Measurements from ENCODE around the gene HTR1D. TPM values are rescaled to one million over a fixed set of nuclear protein-coding genes. Genes with fewer than 3 reads are reported as not detected.
"Not testable (repeated sequence)": the region's sequence is repeated elsewhere in the genome, so short reads cannot be mapped to it uniquely, and the experiment has no call there.

The HTR1D gene
- total and polyA plus RNA-seq, 10 donors = 0.13 TPM; not detected in 9

DNA sequence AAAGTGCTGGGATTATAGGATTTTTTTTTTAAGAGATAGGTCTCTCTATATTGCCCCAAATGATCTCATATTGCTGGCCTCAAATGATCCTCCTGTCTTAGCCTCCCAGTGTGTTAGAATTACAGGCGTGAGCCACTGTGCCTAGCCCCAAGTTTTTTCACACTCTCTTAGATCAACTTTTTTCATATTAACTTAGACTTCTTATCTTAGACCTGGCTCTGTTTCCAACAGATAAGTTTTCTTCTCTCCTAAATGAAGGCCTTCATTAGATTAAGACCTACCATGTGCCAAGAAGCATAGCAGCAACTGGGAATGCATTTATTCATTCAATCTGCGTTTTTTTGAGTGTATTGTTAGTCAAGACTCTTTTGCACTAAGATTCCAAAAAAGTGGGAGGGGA lies 20.2 kb upstream of the HTR1D start:
- DNase-seq = no peak
- no peaks in the 10 kb centered on the region for H3K9me3 ChIP-seq
- H3K27ac ChIP-seq = no peak overlapping the region
- no peak overlapping the region for H3K4me3 ChIP-seq
- intact Hi-C loops (cut with DNase I; ENCODE audit: low total_unique reads) = no loop called here
- 86 to 96% (median 92%) methylated on average over 2 of the region's 2 CpGs for WGBS, 5 donors
- H3K4me1 ChIP-seq = no peaks in the 10 kb centered on the region
- peaks cover 0 to 11% (median 0%) of the 10 kb centered on the region in 7 donors for H3K27me3 ChIP-seq (replicated peaks in 1 of 7)
- no peaks in the 10 kb centered on the region for H3K36me3 ChIP-seq
- TF ChIP-seq POLR2AphosphoS5 (IDR thresholded peaks at IDR 0.05) (no peak), POLR2A (IDR thresholded peaks at IDR 0.05) (no peak)
- TF ChIP-seq, protein P1, sequence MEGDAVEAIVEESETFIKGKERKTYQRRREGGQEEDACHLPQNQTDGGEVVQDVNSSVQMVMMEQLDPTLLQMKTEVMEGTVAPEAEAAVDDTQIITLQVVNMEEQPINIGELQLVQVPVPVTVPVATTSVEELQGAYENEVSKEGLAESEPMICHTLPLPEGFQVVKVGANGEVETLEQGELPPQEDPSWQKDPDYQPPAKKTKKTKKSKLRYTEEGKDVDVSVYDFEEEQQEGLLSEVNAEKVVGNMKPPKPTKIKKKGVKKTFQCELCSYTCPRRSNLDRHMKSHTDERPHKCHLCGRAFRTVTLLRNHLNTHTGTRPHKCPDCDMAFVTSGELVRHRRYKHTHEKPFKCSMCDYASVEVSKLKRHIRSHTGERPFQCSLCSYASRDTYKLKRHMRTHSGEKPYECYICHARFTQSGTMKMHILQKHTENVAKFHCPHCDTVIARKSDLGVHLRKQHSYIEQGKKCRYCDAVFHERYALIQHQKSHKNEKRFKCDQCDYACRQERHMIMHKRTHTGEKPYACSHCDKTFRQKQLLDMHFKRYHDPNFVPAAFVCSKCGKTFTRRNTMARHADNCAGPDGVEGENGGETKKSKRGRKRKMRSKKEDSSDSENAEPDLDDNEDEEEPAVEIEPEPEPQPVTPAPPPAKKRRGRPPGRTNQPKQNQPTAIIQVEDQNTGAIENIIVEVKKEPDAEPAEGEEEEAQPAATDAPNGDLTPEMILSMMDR (IDR thresholded peaks at IDR 0.05 in 8 of 11, conservative IDR thresholded peaks at IDR 0.05 in 3 of 11) = no peak

DNA sequence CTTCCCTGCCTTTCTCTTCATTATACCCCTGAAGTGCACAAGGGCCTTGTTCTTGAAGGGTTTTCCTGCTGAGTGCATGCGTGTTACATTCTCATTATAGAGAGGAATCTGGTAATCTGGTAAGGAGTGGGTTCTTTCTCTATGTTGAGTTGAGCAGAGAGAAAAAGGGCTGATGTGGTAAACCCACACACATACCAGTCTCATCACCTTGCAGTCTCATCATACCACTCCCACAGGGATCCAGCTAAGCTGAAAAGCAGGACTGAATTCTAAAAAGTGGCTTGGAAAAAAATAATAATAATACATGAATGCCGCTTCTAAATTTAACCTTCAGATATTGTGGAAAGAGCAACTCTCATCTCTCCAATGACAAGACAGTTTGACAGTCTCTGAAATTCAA lies 10.5 kb upstream of the HTR1D start:
- WGBS, 5 donors = 78 to 89% (median 86%) methylated on average over 2 of the region's 2 CpGs
- TF ChIP-seq POLR2A (IDR thresholded peaks at IDR 0.05) (no peak), POLR2AphosphoS5 (IDR thresholded peaks at IDR 0.05) (no peak)
- TF ChIP-seq, protein P1 (IDR thresholded peaks at IDR 0.05 in 8 of 11, conservative IDR thresholded peaks at IDR 0.05 in 3 of 11) = no peak
- Histone ChIP-seq H3K27me3 (replicated peaks in 1 of 7) (peaks cover 0 to 7% (median 0%) of the 10 kb centered on the region in 7 donors), H3K9me3 (peaks cover 0 to 11% (median 1%) of the 10 kb centered on the region in 8 donors), H3K4me1 (peaks cover 0 to 14% (median 5%) of the 10 kb centered on the region in 6 donors), H3K36me3 (no peaks in the 10 kb centered on the region), H3K27ac (no peak overlapping the region), H3K4me3 (no peak overlapping the region)
- intact Hi-C loops (cut with DNase I; ENCODE audit: low total_unique reads) = no loop called here
- DNase-seq = no peak

DNA sequence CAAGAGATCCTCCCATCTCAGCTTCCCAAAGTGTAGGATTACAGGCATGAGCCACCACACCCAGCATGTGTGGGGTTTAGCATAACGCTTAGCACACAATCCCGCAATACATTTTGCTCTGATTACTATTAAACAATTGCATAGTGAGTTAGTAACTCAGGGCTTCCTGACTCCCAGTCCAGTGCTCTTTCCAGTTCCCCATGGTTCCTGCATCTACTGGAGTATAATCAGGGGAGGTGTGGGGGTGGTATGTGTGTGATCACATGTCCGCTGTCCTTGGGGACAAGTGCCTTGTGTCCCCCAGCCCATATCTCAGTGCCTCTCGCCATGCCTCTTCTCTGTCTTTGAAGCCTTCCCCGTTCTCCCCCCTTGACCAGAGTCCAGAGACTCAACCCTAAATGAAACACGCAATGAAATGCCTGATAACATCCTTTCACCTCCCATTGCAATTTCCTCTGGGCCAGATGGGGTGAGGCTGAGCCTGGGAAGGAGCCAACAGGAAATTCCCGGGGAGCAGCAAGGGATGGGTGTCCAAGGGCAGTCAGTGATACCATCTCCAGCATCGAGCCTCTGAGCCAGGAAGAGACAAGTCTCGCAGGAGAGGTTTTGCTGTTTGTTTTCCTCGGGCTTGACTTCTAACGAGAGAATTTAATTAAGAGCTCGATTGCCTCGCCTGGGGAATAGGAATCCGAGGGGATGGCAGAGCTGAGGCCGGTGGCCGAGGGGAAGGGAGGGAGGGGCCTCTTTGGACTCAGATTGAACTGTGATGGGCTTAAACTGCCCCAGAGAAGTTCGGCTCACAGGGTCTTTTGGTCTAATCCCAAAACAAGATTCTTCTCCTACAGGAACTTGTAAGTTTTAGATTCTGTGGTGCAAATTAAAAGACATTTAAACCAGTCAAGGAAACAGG lies 7.7 kb upstream of the HTR1D start:
- H3K4me3 ChIP-seq = peak overlapping the region in 1 of 8 donors; percentile 2
- intact Hi-C loops (cut with DNase I; ENCODE audit: low total_unique reads) = no loop called here
- no peak for DNase-seq
- peaks cover 0 to 10% (median 0%) of the 10 kb centered on the region in 7 donors for H3K27me3 ChIP-seq (replicated peaks in 1 of 7)
- 36 to 50% (median 45%) methylated on average over 17 of the region's 17 CpGs for WGBS, 5 donors
- H3K36me3 ChIP-seq = no peaks in the 10 kb centered on the region
- peaks cover 0 to 14% (median 5%) of the 10 kb centered on the region in 6 donors for H3K4me1 ChIP-seq
- peak overlapping the region in 2 of 8 donors; percentile 9 to 62 for H3K27ac ChIP-seq
- peaks cover 0 to 11% (median 1%) of the 10 kb centered on the region in 8 donors for H3K9me3 ChIP-seq
- TF ChIP-seq, protein P1 (IDR thresholded peaks at IDR 0.05 in 8 of 11, conservative IDR thresholded peaks at IDR 0.05 in 3 of 11) = no peak
- TF ChIP-seq POLR2A (IDR thresholded peaks at IDR 0.05) = no peak
- peak in 2 of 3 donors; percentile 28 to 47 for TF ChIP-seq POLR2AphosphoS5 (IDR thresholded peaks at IDR 0.05)

DNA sequence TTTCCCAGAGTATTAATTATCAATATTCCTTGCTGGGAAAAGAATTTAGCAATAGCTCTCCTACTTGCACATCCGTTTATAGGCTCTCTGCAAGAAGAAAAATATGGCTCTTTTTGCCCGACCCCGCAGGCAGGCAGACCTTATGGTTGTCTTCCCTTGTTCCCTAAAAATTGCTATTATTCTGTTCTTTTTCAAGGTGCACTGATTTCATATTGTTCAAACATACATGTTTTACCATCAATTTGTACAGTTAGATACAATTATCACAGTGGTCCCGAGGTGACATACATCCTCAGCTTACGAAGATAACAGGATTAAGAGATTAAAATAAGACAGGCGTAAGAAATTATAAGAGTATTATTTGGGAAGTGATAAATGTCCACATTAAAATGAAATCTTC lies 6.7 kb upstream of the HTR1D start:
- DNase-seq; H3K36me3 ChIP-seq; H3K4me3 ChIP-seq; intact Hi-C loops (cut with DNase I; ENCODE audit: low total_unique reads); H3K27ac ChIP-seq: not testable (repeated sequence)
- 77 to 82% (median 79%) methylated on average over 6 of the region's 6 CpGs for WGBS, 5 donors
- Histone ChIP-seq H3K4me1 (peaks cover 0 to 14% (median 5%) of the 10 kb centered on the region in 6 donors), H3K27me3 (replicated peaks in 1 of 7) (peaks cover 0 to 21% (median 0%) of the 10 kb centered on the region in 7 donors), H3K9me3 (peaks cover 0 to 11% (median 1%) of the 10 kb centered on the region in 8 donors)

DNA sequence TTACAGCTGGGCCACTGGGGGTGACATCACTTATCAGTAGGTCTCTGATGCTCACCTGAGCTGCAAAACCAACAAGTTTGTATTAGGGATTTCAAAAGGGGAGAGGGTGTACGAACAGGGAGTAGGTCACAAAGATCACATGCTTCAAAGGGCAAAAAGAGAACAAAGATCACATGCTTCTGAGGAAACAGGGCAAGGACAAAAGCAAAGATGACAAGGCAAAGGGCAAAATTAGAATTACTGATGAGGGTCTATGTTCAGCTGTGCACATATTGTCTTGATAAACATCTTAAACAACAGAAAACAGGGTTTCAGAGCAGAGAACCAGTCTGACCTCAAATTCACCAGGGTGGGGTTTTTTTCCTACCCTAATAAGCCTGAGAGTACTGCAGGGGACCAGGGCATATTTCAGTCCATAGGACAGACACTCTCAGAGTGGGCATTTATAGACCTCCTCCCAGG lies 6.2 kb upstream of the HTR1D start:
- intact Hi-C loops (cut with DNase I; ENCODE audit: low total_unique reads) = not testable (repeated sequence)
- WGBS, 5 donors = 37 to 47% (median 44%) methylated on average over 1 of the region's 1 CpG

More for the DNA sequence above, 6.2 kb upstream of the HTR1D start:
- peaks cover 0 to 14% (median 5%) of the 10 kb centered on the region in 6 donors for H3K4me1 ChIP-seq
- H3K27me3 ChIP-seq (replicated peaks in 1 of 7) = peaks cover 0 to 25% (median 0%) of the 10 kb centered on the region in 7 donors
- not testable (repeated sequence) for H3K4me3 ChIP-seq, DNase-seq, H3K36me3 ChIP-seq, H3K27ac ChIP-seq
- H3K9me3 ChIP-seq = peaks cover 0 to 11% (median 1%) of the 10 kb centered on the region in 8 donors
